ENCODE measurements around the gene LDB1. TPM values are rescaled to one million over a fixed set of nuclear protein-coding genes. Genes with fewer than 3 reads are reported as not detected.

Gene LDB1
- total RNA-seq, 6 donors from 2014 or later, result 31.5 to 243 (median 54.9) TPM

DNA sequence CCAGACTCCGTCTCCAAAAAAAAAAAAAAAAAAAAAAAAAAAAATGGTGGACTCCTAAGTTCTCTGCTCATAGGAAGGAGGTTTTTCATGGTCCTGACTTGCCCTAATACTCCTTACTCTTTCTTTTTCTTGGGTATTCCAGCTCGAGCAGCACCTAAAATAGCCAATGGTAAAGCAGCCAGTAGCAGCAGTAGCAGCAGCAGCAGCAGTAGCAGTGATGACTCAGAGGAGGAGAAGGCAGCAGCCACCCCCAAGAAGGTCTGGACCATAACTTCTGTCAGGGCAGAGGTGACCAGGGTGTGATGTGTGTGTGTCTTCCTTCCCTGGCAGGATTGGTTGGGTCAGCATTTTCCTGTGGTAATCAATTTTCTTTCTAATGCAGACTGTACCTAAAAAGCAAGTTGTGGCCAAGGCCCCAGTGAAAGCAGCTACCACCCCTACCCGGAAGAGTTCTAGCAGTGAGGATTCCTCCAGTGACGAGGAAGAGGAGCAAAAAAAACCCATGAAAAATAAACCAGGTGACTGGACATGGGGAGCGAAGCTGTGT, 39.0 kb upstream of the LDB1 start:
- Histone ChIP-seq H3K27me3 (no peaks in the 10 kb centered on the region), H3K36me3 (peaks cover 51 to 93% (median 71%) of the 10 kb centered on the region in 4 donors), H3K9me3 (no peaks in the 10 kb centered on the region), H3K27ac (no peak overlapping the region), H3K4me3 (no peak overlapping the region), H3K4me1 (peaks cover 0 to 5% (median 2%) of the 10 kb centered on the region in 4 donors)
- no peak for TF ChIP-seq POLR2AphosphoS5 (IDR thresholded peaks at IDR 0.05)
- DNase-seq (no peak), ATAC-seq (ENCODE audit: low FRiP score in 2 of 2) (no peak)
- WGBS, 2 donors, result 86 to 98% methylated on average over 5 of the region's 5 CpGs

GRCh38 chr10:102157224-102157623, 37.1 kb upstream of the LDB1 start:
- Histone ChIP-seq H3K27ac (no peak overlapping the region), H3K4me1 (peaks cover 11 to 19% (median 15%) of the 10 kb centered on the region in 4 donors), H3K9me3 (no peaks in the 10 kb centered on the region), H3K36me3 (peaks cover 38 to 74% (median 54%) of the 10 kb centered on the region in 4 donors), H3K27me3 (no peaks in the 10 kb centered on the region), H3K4me3 (no peak overlapping the region)
- WGBS, 2 donors, result 86 to 94% methylated on average over 3 of the region's 3 CpGs
- no peak for ATAC-seq (ENCODE audit: low FRiP score in 2 of 2)
- TF ChIP-seq EP300 (IDR thresholded peaks at IDR 0.05), result no peak
- TF ChIP-seq, protein P1, sequence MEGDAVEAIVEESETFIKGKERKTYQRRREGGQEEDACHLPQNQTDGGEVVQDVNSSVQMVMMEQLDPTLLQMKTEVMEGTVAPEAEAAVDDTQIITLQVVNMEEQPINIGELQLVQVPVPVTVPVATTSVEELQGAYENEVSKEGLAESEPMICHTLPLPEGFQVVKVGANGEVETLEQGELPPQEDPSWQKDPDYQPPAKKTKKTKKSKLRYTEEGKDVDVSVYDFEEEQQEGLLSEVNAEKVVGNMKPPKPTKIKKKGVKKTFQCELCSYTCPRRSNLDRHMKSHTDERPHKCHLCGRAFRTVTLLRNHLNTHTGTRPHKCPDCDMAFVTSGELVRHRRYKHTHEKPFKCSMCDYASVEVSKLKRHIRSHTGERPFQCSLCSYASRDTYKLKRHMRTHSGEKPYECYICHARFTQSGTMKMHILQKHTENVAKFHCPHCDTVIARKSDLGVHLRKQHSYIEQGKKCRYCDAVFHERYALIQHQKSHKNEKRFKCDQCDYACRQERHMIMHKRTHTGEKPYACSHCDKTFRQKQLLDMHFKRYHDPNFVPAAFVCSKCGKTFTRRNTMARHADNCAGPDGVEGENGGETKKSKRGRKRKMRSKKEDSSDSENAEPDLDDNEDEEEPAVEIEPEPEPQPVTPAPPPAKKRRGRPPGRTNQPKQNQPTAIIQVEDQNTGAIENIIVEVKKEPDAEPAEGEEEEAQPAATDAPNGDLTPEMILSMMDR (IDR thresholded peaks at IDR 0.05), result no peak
- TF ChIP-seq POLR2A (IDR thresholded peaks at IDR 0.05), result no peak
- TF ChIP-seq POLR2AphosphoS5 (IDR thresholded peaks at IDR 0.05), result no peak
- no peak for DNase-seq

- no peaks in the 10 kb centered on the region for H3K9me3 ChIP-seq
- WGBS, 2 donors, result 90 to 93% methylated on average over 11 of the region's 11 CpGs
- peaks cover 17 to 27% (median 22%) of the 10 kb centered on the region in 4 donors for H3K4me1 ChIP-seq
- no peaks in the 10 kb centered on the region for H3K27me3 ChIP-seq
- no peak overlapping the region for H3K27ac ChIP-seq
- TF ChIP-seq EP300 (IDR thresholded peaks at IDR 0.05) (no peak), POLR2AphosphoS5 (IDR thresholded peaks at IDR 0.05) (no peak), POLR2A (IDR thresholded peaks at IDR 0.05) (no peak)
- TF ChIP-seq, protein P1 (IDR thresholded peaks at IDR 0.05), result no peak
- no peak overlapping the region for H3K4me3 ChIP-seq
- ATAC-seq (ENCODE audit: low FRiP score in 2 of 2) (no peak), DNase-seq (no peak)
- peaks cover 14 to 63% (median 35%) of the 10 kb centered on the region in 4 donors for H3K36me3 ChIP-seq
Observed at GRCh38 chr10:102154466-102155116, 34.4 kb upstream of the LDB1 start.

DNA sequence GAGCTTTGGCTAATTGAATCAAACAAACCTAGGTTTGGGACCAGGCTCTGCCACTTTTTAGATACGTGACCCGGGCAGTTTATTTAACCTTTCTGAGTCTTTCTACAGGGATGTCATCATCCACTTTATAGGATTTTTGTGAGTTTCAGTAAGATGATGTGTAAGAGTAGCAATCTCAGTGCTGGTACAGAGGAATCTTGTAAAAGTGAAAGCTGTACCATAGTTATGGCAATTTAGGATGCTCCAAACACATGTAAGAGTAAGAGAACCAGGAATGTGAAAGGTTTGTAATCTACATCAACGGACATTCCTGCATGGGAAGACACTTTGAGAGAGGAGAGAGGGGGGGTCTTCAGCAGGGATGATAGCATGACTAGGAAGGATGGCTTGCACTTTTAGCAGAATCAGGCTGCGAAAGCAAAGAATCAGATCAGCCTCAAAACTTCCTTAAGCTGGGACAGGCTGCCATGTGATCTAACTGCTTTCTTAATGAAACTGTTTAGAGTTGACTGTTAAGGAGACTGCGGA, 33.0 kb upstream of the LDB1 start:
- 36 to 39% methylated on average over 5 of the region's 5 CpGs for WGBS, 2 donors

GRCh38 chr10:102152545-102152890, 32.4 kb upstream of the LDB1 start:
- no peaks in the 10 kb centered on the region for H3K27me3 ChIP-seq
- no peaks in the 10 kb centered on the region for H3K9me3 ChIP-seq
- peak overlapping the region; percentile 81 to 99 (median 88) for H3K4me3 ChIP-seq
- peak overlapping the region; percentile 87 to 91 (median 90) for H3K27ac ChIP-seq
- WGBS, 2 donors, result 0 to 2% methylated on average over 13 to 18 of the region's 19 CpGs
- peaks cover 12 to 63% (median 36%) of the 10 kb centered on the region in 4 donors for H3K36me3 ChIP-seq
- ATAC-seq (ENCODE audit: low FRiP score in 2 of 2), result peak; percentile 16 to 44
- TF ChIP-seq POLR2AphosphoS5 (IDR thresholded peaks at IDR 0.05) (no peak), POLR2A (IDR thresholded peaks at IDR 0.05) (peak in 1 of 4 donors; percentile 19)
- DNase-seq, result peak in 1 of 2 donors; percentile 85
- H3K4me1 ChIP-seq, result peaks cover 17 to 27% (median 22%) of the 10 kb centered on the region in 4 donors

More for the DNA sequence above, 33.0 kb upstream of the LDB1 start:
- peak overlapping the region; percentile 81 to 99 (median 88) for H3K4me3 ChIP-seq
- ATAC-seq (ENCODE audit: low FRiP score in 2 of 2) (no peak), DNase-seq (no peak)
- H3K4me1 ChIP-seq, result peaks cover 17 to 27% (median 22%) of the 10 kb centered on the region in 4 donors
- H3K27ac ChIP-seq, result peak overlapping the region; percentile 87 to 91 (median 90)
- H3K27me3 ChIP-seq, result no peaks in the 10 kb centered on the region
- TF ChIP-seq POLR2A (IDR thresholded peaks at IDR 0.05) (no peak), EP300 (IDR thresholded peaks at IDR 0.05) (no peak), POLR2AphosphoS5 (IDR thresholded peaks at IDR 0.05) (no peak)
- TF ChIP-seq, protein P1 (IDR thresholded peaks at IDR 0.05), result no peak
- H3K36me3 ChIP-seq, result peaks cover 13 to 63% (median 35%) of the 10 kb centered on the region in 4 donors
- no peaks in the 10 kb centered on the region for H3K9me3 ChIP-seq

Measured in upper lobe of left lung (tissue), 6 donors.